RWPE1 (cell line): ENCODE data around the gene RPS6KA1.
A peak's percentile ranks its signal among the peaks of the same experiment; 100 is the strongest.

ENCODE experiments used
- CTCF ChIA-PET: fragments of 350-600 bp; sonication (Branson Sonifier 250); formaldehyde crosslinking; extraction: SDS; loops from one replicate; lab custom pipeline; 2021; lab: Yijun Ruan, JAX
- POLR2A ChIA-PET: fragments of 400-600 bp; formaldehyde crosslinking; extraction: SDS; loops from one replicate; lab custom pipeline; 2020; ENCODE audit warnings: antibody characterized with exemption; ENCODE audit not compliant: low non-redundant PET; lab: Yijun Ruan, JAX
- DNase-seq: peaks from one replicate; pipeline ENCODE4 v3.0.0; 2012; ENCODE audit warnings: low spot score
- H3K27ac ChIP-seq: fragments of 450-650 bp; 2 replicates; pipeline ENCODE4 v1.5.1; 2017
- CTCF ChIP-seq: fragments of 450-650 bp; conservative IDR thresholded peaks from 2 replicates; pipeline ENCODE4 v1.5.1; 2017; ENCODE audit warnings: low read depth, mild to moderate bottlenecking

RPS6KA1 gene

GRCh38 chr1:26546375-26546774 is 16.8 kb downstream of the RPS6KA1 start:
- ChIA-PET CTCF (no interaction called here), POLR2A (no interaction called here)
- H3K27ac ChIP-seq, result peak overlapping the region; percentile 90
- DNase-seq, result peak; percentile 52
- no peak for TF ChIP-seq CTCF

- CTCF ChIA-PET, result interaction anchor here (0.5 to 0.9 kb wide), 3 partner anchors 21 to 315 kb away, joined by 3 to 5 read pairs (median 4); no protein-coding TSS in a partner anchor
- TF ChIP-seq CTCF, result no peak
- DNase-seq, result no peak
- peak overlapping the region; percentile 90 for H3K27ac ChIP-seq
- POLR2A ChIA-PET, result no interaction called here
These were observed 17.3 kb downstream of the RPS6KA1 start for GRCh38 chr1:26546819-26547218.

GRCh38 chr1:26548841-26549240 is 19.3 kb downstream of the RPS6KA1 start:
- TF ChIP-seq CTCF, result no peak
- no peak for DNase-seq
- ChIA-PET CTCF (interaction anchor here (0.7 kb wide), 1 partner anchor 481 kb away, joined by 3 read pairs; no protein-coding TSS in a partner anchor), POLR2A (interaction anchor here (0.7 kb wide), 1 partner anchor 47 kb away, joined by 4 read pairs; no protein-coding TSS in a partner anchor)
- H3K27ac ChIP-seq, result no peak overlapping the region; the same call in 1 of the 2 replicates

- DNase-seq, result no peak
- no peak for TF ChIP-seq CTCF
- H3K27ac ChIP-seq, result no peak overlapping the region
- CTCF ChIA-PET, result no interaction called here
- POLR2A ChIA-PET, result no interaction called here
These were observed 21.4 kb downstream of the RPS6KA1 start for GRCh38 chr1:26550946-26551345.

GRCh38 chr1:26552720-26553119 is 23.2 kb downstream of the RPS6KA1 start:
- POLR2A ChIA-PET, result no interaction called here
- no peak overlapping the region for H3K27ac ChIP-seq
- no peak for TF ChIP-seq CTCF

GRCh38 chr1:26553942-26554682 is 24.6 kb downstream of the RPS6KA1 start:
- H3K27ac ChIP-seq, result 0 out of 2 replicates have a peak overlapping the region, but pooled peaks have one; percentile 39
- CTCF ChIA-PET, result interaction anchor here (0.6 to 0.7 kb wide), 2 partner anchors 20 to 54 kb away, joined by 3 read pairs; no protein-coding TSS in a partner anchor
- TF ChIP-seq CTCF, result no peak
- POLR2A ChIA-PET, result no interaction called here
- DNase-seq, result no peak

More at GRCh38 chr1:26552720-26553119, 23.2 kb downstream of the RPS6KA1 start:
- CTCF ChIA-PET, result no interaction called here
- no peak for DNase-seq
